COLO668 (cell line): ENCODE data around the gene CPSF3.

Experiments
- DNase-seq: peaks from one replicate; lab custom pipeline; 2025; ENCODE audit not compliant: unreplicated experiment; lab: John Stamatoyannopoulos, UW

The CPSF3 gene

DNA sequence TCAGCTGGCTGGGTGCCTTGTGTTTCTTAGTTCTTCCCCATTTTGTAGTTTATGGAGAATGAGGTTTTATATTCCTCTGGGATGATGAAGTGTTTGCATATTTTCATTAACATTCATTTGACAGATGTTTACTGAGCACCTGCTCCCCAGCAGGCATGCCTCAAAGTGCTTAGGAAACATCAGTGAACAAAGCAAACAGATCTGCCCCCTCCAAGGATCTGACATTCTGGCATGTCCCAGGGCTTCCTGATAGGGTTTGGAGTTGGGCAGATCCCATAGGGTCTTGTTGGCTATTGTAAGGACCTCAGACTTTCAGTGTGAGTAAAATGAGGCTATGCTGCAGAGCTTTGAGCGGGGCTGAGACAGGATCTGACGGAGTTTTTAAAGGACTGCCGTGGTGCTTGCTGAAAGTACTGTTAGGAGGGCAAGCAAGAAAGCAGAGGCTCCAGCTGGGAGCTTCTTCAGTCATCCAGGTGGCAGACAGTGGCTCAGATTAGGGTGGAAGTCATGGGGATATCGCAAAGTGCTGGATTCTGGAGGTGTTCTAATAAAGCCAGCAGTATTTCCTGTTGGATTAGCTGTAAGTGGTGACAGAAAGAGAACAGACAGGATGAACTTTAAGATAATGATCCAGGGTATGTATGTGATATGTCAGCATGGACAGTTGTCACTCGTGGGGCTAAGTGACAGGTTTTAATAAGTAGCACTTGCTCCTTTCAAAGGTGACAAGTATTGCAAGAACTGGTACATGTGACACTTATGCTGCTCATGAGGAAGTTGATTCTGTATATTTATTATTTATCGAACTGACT is 39.6 kb downstream of the CPSF3 start:
- peak; percentile 22 for DNase-seq

DNA sequence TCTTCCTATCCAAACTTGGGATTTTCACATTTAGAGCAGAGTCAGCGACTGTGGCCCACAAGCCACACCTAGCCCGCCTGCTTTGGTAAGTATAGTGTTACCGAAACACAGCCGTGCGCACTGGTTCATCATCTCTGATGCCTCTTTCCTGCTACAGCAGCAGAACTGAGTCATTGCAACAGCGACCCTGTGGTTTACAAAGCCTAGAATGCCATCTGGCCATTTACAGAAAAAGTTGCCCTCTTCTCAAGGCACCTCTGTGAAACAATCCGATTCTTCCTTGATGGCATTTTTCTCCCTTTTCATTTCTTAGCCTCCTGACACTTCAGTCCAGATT is 40.2 kb downstream of the CPSF3 start:
- DNase-seq: peak; percentile 13

DNA sequence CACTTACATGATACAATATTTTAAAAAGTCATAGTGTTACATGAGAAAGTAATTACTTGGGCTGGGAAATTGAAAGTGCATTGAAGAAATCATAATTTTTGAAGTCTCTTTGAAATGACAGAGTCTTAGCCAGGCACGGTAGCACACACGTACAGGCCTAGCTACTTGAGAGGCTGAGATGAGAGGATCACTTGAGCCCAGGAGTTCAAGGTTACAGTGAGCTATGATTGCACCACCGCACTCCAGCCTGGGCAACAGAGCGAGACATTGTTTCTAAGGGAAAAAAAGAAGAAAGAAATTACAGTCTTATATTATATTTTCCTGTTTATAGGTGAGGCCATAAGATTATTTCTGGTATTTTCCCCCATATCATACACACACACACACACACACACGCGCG is 41.7 kb downstream of the CPSF3 start:
- no peak for DNase-seq

DNA sequence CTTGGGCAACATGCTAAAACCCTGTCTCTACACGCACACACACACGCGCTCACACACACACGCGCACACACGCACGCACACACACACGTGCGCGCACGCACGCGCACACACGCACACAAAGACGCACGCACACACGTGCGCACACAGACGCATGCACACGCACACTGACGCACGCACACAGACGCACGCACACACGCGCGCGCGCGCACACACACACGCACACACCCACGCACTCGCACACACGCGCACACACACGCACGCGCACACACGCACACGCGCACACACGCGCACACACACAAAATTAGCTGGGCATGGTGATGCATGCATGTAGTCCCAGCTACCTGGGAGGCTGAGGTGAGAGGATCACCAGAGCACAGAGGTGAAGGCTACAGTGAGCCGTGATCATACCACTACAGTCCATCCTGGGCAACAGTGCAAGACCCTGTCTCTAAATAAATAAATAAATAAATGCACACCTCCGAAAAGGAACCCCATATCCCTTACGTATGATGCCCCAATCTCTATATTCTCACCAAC is 42.8 kb downstream of the CPSF3 start:
- no peak for DNase-seq

DNA sequence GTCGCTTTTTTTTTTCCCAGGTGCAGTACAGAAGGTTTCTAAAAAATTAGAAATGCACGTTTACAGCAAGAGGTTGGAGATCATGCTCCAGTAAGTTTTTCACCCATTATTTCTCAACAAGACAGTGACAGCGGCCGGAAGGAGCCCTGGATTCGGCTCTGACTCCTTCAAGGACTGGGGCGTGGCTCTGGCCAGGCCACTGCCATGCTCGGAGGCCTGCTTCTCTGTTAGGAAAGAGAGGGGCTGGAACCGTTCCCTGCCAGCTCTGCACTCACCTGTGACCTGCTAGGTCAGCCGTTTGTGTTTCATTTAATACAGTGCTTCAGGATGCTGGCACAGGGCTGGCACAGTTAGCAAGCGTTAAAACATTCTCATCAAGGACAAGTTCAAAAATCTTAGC is 44.2 kb downstream of the CPSF3 start:
- no peak for DNase-seq

DNA sequence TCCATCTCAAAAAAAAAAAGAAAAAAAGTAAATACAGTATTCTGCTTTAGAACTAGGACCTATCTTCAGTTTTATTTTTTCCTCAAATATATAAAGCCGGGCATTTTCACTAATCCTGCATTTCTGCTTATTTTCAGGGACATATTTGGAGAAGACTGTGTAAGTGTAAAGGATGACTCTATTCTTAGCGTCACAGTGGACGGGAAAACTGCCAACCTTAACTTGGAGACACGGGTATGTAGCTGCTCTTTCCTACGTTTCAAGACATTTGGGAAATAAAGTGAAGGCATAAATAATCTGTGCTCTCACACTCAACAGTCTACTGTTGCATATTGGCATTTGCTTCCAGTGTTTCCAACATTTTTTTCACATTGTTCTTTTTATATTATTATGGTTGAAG is 47.8 kb downstream of the CPSF3 start:
- no peak for DNase-seq

DNA sequence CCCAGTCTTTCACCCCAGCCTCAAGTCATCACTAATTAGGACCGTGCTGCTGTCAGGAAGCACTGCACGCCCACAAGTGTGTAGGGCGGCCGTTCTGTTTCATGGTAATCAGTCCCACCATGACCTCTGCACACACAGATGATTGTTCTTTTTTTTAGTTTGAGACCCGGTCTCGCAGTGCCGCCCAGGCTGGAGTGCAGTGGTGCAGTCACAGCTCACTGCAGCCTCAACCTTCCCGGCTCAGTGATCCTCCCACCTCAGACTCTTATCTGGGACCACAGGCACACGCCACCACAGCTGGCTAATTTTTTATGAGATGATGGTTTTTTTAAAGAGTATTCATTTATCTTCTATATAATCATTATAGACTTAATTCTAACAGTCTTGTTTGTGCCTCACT is 49.1 kb downstream of the CPSF3 start:
- DNase-seq: no peak

DNA sequence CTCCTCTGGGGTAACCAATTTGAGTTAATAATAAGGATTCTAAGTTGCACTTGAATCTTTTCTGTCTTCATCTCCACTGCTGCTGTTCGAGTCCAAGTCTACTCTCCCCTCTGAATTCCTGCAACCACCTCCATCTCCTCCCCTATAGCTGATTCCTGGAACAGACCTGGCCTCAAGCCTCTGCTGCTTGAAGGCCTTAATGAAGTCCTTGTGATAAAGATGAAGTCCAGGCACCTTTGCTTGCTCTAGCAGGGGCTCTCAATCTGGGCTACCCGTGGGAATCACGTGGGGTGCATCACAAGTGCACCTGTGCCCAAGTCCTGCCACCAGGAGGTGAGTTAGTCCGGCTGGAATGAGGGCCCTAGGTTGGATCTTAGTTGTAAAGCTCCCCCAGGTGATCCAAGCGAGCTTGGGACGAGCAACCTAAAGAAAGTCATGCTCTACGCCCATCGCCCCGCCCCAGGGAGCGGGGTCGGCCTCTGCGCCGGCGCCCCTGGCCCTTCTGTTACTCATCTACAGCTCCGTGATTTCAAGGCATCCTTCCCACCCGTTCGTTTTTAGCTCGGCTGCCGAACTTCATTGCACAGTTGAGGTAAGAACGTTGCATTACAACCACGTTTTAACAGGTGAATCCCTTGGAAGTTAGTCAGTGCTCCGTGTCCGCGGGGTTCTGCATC is 50.0 kb downstream of the CPSF3 start:
- DNase-seq: peak; percentile 75

DNA sequence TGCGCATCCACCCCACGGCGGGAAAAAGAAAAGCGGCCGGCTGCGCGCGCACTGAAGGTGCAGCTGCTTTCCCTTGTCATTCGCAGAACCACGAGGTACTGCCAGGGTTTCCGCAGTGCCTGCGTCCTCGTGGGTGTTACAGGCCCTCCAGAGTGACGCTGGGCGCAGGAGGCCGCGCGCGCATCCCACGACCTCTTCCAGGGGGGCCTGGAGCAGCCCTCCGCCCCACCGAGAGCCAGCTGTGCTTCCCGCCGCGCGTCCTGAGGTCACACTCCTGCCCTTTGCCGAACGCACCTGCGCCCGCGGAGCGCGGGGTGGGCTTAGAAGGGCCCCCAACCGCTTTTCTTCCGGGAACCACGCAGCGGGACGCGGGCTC is 50.5 kb downstream of the CPSF3 start:
- DNase-seq: peak; percentile 78

DNA sequence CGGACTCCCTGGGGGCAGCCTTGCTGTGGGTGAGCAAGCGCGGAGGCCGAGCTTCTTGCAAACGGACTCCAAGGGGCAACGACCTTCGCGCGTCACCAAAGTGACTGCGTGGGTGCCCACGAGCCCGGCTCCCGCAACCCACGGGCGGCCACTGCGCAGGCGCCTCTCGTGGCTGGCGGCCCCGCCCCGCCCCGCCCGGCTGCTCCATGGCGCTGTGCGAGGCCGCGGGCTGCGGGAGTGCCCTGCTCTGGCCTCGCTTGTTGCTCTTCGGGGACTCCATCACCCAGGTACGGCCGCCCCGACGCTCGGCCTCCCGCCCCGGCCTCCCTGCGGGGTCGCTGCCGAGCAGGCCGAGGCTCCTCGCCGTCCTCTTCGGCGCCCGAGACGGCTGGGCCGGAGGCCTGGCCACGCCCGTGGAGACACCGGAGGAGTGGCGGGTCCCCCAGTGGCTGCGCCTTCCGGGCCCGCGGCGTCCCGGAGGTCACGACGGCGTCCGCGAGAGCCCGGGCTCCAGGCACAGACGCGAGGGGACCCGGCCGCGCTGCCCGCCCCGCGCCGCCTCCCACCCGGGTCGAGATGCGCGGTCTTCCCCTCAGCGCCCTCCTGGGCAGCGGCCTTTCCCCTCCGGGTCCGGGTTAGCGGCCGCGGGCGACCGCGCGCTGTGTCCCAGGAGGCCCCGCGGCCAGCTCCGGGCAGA is 51.1 kb downstream of the CPSF3 start, which contains the start of gene IAH1:
Gene IAH1 (plus strand): TSS at position 191 of the 697 bp plus-strand sequence. CDS start 16 bp downstream, at position 207.
- peak; percentile 80 for DNase-seq

DNA sequence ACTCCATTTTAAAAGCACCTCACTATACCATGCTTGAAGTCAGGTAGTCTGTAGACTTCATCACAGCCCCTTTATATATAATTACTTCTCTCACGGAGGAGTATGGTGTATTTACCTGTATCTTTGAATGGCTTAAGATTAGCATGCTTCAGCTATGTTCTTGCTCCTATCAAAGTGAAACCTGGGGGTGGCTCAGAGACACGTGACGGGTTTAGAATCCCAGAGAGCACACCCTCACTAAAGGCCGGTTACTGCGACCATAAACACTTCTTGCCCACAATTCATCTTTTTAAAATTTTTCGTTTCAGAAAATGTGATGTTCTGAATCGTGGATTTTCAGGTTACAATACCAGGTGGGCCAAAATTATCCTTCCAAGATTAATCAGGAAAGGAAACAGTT is 54.5 kb downstream of the CPSF3 start:
- no peak for DNase-seq

DNA sequence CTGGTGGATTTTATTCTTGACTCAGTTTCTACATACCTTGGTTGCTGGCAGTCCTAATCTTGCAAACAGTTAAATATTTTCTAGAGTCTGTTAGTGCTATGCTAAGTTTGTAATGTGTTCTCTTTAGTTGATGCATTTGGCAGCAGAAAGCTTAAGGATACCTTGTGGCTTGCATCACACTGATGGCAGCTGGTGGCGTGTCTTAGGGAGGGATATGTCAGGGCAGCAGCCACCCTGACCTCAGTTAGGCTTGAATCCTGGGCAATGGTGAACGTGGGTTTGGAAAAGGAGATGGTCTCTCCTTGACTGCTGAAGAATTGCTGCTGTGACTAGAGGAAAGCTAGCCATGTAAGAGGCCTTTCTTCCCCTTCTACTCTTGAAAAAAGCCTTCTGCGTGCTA is 55.1 kb downstream of the CPSF3 start:
- DNase-seq: no peak

DNA sequence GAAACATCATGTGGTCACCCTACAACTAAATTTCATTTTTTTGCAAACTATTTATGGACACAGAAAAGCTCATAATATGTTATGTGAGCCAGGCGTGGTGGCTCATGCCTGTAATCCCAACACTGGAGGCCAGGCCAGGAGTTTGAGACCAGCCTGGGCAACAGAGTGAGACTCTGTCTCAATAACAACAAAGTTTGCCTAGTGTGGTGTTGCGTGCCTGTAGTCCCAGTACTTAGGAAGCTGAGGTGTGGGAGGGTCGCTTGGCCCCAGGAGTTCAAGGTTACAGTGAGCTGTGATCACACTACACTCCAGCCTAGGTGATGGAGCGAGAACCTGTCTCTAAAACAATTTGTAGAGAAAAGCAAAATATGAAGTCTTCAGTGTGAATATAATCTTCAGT is 56.7 kb downstream of the CPSF3 start:
- no peak for DNase-seq

DNA sequence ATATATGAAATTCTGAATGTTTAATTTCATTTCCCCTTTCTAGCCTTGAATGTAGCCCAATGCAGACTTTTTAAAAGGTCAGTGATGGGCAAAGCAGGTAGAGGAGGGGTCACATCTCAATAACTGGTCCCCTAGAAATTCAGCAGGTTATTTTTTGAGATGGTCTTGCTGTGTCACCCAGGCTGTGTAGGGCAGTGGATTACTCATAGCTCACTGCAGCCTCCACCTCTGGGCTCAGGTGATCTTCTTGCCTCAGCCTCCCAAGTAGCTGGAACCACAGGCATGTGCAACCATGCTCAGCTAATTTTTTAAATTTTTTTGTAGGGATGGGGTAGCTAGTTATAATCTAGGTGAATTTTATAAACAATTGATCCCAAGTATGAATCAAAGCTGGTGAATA is 59.7 kb downstream of the CPSF3 start:
- DNase-seq: no peak

DNA sequence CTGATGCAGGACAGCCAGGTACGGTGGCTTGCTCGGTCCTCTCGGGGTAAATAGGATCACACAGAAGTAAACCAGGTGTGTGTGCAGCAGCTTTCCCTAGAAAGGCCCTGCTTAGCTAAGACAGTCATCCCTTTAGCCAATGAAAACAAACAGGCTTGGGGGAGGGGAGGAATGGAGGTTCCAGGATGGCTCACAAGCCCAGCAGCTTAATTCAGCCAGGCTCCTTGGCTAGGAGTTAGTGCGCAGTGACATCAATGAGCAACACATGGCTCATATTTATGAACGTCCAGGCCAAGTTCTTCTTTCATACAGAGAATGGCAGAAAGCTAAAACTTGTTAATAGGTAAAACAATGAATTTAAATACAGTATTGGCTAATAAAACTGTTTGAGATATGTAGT is 61.1 kb downstream of the CPSF3 start:
- no peak for DNase-seq

DNA sequence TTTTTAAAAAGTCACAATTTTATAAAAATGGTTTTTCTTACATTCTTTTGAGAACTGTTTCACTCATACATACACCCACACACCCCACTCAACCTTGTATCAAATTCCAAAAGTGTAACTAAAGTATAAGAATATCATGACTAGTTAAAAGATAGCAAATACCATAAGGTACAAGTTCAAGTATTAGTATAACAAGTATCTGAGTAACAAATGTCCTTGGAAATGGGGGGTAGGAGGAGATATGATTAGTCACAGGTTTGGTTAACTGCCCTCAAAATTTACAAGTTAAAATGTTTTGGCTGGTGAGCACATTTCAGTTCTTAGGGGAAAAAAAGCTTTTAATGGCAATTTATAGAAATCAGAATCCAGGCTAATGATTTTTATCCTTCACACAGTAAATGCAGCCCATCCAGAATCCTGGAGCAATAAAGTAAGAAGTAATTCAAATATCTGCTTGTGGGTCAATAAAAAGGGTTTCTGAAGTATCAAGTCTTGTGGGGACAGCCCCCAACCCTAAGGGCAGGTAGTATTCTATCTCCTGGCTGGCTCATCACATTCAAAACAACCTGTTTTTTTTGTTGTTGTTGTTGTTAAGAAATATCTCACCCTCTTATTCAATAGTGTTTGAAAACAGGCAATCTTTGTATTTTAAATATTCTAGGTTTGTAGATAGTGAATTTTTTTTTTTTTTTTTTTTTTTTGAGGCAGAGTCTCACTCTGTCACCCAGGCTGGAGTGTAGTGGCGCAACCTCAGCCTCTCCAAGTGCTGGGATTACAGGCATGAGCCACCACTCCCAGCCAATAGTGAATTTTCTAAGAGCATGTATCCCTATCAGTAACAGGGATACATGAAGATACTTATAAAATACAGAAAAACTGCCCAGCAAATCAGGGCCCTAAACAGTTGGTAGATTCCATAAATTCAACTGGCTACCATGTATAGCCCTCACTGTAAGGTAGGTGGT is 65.4 kb downstream of the CPSF3 start:
- DNase-seq: no peak

DNA sequence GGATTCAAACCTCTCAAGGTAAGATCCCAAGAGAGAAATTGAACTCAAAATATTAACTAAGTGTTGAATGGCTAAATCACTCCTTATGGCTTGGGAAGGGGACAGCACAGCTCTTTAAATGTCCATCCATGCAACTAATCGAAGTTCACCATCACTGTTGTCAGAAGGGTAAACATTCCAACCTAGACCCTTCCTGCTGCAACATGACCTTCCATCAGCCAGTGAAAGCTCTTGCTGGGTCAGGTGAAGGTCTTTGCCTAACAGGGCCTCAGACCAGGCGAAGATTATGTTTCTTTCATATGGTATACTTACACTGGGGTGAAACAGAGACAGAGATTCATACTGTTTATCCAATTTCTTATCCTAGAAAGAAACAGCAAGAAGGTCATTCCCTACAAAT is 67.3 kb downstream of the CPSF3 start:
- DNase-seq: no peak

DNA sequence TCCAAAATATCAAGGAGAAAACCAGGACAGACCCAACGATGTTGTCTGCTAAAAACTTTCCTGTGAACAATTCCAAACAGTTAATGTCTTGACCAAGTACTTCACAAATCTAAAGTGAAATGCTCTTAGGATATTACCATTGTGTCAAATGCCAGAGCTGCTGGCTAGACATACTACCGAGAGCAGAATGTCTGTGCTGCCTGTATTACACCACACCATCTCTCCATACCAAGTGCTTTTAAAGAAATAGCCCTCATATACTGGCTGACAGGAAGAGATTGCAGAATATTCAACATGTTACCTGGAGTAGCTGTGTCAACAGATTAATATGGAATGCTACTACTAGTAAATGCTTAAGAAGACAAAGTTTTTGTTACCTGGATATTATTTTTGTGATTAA is 69.5 kb downstream of the CPSF3 start:
- DNase-seq: no peak

DNA sequence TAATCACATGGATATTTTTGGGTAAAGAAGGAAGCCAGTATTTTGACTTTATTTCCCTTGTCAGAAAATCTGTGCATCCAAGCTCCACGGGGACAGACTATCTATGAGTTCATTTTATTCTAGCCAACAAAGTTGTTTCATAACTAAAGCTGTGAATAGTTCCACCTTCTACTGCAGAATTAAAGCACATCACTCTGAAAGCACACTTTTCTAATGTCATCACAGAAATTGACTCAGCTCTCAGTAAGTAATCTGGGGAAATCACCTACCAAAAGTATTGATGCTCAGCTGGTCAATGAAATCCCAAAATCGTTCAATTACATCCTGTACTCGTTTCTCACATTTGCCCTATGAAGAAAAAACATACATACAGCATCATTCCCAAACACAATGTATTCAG is 70.0 kb downstream of the CPSF3 start:
- no peak for DNase-seq

DNA sequence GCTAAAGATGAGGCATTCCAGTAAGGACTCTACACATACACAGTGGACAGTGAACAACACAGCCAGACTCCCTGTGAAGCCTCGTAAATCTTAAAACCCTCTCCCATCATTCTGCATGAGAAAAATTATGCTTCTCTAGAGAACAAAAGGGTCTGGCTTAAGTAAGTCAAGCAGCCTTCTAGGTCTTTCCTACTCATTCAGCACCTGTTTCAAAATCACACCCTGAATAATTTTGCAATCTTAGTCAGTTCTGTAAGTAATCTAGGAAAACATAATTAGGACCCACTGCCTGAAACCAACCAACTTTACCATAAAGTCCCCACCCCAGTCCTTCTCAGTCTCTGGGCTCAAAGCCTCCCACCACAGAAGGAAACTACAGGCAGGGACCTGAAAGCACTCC is 70.6 kb downstream of the CPSF3 start:
- no peak for DNase-seq

DNA sequence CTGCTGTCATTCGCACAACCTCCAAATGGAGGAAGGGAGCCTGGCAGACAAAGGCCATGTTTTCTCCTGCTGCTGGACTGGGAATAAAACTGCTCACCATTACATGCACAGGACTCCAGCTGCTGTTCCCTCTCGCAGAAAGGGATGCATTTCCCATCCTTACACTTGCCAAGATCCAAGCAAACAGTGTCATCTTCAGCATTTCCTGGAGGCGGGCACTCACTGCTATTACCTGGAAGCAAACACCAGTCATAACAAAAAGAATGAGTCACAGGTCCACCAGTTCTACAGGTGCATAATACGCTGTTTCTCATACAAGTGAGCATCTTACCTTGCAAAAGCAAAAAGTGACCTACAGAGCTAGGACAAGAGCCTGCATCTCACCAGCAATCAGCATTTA is 73.6 kb downstream of the CPSF3 start:
- peak; percentile 62 for DNase-seq
